ENCODE measurements around the gene ZNF185. TPM values are rescaled to one million over a fixed set of nuclear protein-coding genes. Genes with fewer than 3 reads are reported as not detected.

Gene ZNF185
- total RNA-seq, 2 donors from 2014 or later: 8.1 to 8.5 TPM

DNA sequence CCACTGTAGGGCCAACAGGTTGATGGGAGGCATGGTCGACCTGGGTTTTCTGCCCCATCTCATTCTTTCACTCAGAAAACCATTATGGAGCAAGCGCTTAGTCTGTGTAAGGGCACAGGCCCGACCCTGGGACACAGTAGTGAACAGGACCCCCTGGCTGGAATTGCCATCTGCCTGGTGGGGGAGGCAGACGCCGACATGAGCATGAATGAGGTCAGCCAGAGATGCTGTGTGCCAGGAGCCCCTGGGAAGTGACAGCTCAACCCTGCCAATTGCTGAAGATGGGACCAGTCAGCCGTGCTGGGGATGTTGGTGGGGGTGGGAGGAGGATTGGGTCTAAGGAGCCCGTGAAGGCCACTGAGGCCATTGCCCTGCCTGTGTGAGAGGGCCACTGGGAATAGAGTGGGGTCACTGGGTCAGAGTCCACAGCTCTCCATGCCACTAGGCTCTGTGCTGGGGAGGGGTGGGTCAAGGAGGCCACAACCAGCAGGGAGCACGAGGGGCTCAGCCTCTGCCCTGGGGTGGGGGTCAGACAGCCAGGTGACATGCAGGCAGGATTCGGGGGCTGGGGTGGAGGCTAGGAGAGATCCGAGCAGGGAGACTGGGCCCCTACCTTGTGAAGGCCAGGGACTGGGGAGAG, 31.0 kb downstream of the ZNF185 start:
- ATAC-seq (ENCODE audit: insufficient number of reproducible peaks, low FRiP score, low read depth) (no peak), DNase-seq (ENCODE audit: low spot score) (no peak)
- H3K4me1 ChIP-seq (ENCODE audit: control insufficient read depth in 1 of 2, low read depth in 2 of 2): no peaks in the 10 kb centered on the region
- TF ChIP-seq, protein P1, sequence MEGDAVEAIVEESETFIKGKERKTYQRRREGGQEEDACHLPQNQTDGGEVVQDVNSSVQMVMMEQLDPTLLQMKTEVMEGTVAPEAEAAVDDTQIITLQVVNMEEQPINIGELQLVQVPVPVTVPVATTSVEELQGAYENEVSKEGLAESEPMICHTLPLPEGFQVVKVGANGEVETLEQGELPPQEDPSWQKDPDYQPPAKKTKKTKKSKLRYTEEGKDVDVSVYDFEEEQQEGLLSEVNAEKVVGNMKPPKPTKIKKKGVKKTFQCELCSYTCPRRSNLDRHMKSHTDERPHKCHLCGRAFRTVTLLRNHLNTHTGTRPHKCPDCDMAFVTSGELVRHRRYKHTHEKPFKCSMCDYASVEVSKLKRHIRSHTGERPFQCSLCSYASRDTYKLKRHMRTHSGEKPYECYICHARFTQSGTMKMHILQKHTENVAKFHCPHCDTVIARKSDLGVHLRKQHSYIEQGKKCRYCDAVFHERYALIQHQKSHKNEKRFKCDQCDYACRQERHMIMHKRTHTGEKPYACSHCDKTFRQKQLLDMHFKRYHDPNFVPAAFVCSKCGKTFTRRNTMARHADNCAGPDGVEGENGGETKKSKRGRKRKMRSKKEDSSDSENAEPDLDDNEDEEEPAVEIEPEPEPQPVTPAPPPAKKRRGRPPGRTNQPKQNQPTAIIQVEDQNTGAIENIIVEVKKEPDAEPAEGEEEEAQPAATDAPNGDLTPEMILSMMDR (IDR thresholded peaks at IDR 0.05): no peak
- H3K27ac ChIP-seq: no peak overlapping the region
- H3K36me3 ChIP-seq: no peaks in the 10 kb centered on the region
- no peaks in the 10 kb centered on the region for H3K9me3 ChIP-seq
- H3K27me3 ChIP-seq (replicated peaks; ENCODE audit: insufficient read depth): no peaks in the 10 kb centered on the region
- no peak overlapping the region for H3K4me3 ChIP-seq

DNA sequence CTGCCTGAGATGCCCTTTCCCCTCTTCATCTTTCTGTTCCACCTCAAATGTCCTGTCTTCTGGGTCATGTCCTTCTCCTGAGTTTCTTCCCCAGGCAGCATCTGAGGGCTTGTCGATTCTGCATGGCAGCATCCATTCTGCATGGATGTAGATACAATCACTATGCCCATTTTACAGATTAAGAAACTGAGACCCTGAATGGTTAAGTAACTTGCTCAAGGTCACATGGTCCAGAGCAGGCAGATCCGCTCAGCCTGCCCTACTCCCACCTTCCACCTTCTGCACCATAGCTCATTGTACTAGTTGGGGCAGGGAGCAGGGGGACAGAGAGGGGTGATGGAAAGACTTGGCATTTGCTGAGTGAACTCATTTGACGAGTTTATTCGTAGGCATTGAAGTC, 32.0 kb downstream of the ZNF185 start:
- Histone ChIP-seq H3K36me3 (no peaks in the 10 kb centered on the region), H3K27me3 (replicated peaks; ENCODE audit: insufficient read depth) (no peaks in the 10 kb centered on the region), H3K9me3 (no peaks in the 10 kb centered on the region), H3K4me1 (ENCODE audit: control insufficient read depth in 1 of 2, low read depth in 2 of 2) (no peaks in the 10 kb centered on the region), H3K27ac (no peak overlapping the region), H3K4me3 (no peak overlapping the region)
- TF ChIP-seq, protein P1 (IDR thresholded peaks at IDR 0.05): no peak
- DNase-seq (ENCODE audit: low spot score): no peak
- no peak for ATAC-seq (ENCODE audit: insufficient number of reproducible peaks, low FRiP score, low read depth)

DNA sequence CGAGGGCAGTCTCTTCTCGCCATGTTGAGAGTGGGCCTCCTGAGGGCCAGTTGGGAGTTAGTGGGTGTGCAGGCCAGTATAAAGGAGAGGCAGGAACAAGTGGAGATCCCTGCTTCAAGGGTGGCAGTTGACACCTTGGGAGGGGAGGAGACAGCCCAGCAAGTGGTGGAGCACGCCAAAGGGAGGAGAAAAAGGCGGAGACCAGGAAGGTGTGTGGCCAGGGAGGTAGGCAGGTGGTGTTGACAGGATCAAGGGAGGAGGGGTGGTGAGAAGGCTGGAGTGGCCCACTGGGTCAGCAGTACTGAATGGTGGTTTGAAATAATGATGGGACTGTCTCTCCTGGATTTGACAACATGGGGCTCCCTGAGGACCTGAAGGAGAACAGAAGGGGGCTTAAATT, 32.6 kb downstream of the ZNF185 start:
- Histone ChIP-seq H3K36me3 (no peaks in the 10 kb centered on the region), H3K27ac (no peak overlapping the region), H3K9me3 (no peaks in the 10 kb centered on the region), H3K4me3 (no peak overlapping the region), H3K4me1 (ENCODE audit: control insufficient read depth in 1 of 2, low read depth in 2 of 2) (no peaks in the 10 kb centered on the region), H3K27me3 (replicated peaks; ENCODE audit: insufficient read depth) (no peaks in the 10 kb centered on the region)
- no peak for DNase-seq (ENCODE audit: low spot score)
- TF ChIP-seq, protein P1 (IDR thresholded peaks at IDR 0.05): no peak
- no peak for ATAC-seq (ENCODE audit: insufficient number of reproducible peaks, low FRiP score, low read depth)

DNA sequence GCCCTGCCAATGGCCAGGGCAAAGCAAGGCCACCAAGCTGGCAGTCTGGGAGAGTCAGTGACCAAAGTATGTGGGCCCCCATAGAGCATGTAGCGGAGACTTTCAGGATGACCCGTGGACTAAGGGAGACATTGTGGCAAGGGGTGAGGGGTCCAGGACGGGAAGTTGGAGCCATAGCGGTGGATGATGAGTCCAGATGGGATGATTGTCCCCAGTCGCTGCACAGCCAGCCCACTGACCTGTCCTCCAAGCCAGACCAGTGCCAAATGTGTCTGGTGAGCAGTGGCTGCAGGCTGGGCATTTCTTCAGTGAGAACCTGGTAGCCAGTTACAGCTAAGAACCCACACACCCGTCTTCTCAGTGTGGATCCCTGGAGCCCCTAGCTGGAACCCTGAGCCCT, 34.3 kb downstream of the ZNF185 start:
- TF ChIP-seq, protein P1 (IDR thresholded peaks at IDR 0.05): no peak
- no peak overlapping the region for H3K4me3 ChIP-seq

DNA sequence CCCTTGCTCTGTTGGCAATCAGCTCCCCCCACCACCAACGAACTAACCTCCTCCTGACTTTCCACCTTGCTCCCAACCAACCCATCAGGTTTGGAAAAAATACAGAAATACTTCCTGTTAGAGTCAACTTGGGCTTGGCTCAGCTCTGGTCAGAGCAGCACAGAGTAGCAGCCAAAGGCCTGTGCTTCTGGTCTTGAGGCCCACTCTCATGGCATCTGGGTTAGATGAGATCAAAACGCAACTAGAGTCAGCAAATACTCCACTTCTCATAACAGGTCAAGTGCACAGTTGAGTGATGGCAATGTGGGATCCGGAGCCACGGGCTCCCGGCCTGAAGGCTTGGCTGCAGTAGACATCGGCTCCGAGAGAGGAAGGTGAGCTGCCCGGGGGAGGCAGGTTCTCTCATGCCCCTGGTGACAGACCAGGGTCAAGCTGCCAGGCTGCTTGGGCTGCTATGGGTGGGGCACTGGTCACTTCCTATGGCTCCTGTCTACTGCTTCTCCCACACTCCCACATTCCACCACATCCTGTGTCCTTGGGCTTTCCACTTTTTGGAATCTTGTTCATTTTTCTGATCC, 34.8 kb downstream of the ZNF185 start:
- no peaks in the 10 kb centered on the region for H3K36me3 ChIP-seq
- no peak overlapping the region for H3K4me3 ChIP-seq
- no peaks in the 10 kb centered on the region for H3K9me3 ChIP-seq
- TF ChIP-seq, protein P1 (IDR thresholded peaks at IDR 0.05): no peak
- ATAC-seq (ENCODE audit: insufficient number of reproducible peaks, low FRiP score, low read depth) (no peak), DNase-seq (ENCODE audit: low spot score) (no peak)
- H3K27ac ChIP-seq: no peak overlapping the region
- H3K27me3 ChIP-seq (replicated peaks; ENCODE audit: insufficient read depth): no peaks in the 10 kb centered on the region
- H3K4me1 ChIP-seq (ENCODE audit: control insufficient read depth in 1 of 2, low read depth in 2 of 2): no peaks in the 10 kb centered on the region

More for the DNA sequence above, 34.3 kb downstream of the ZNF185 start:
- no peak for ATAC-seq (ENCODE audit: insufficient number of reproducible peaks, low FRiP score, low read depth)
- no peaks in the 10 kb centered on the region for H3K27me3 ChIP-seq (replicated peaks; ENCODE audit: insufficient read depth)
- no peaks in the 10 kb centered on the region for H3K36me3 ChIP-seq
- no peaks in the 10 kb centered on the region for H3K9me3 ChIP-seq
- DNase-seq (ENCODE audit: low spot score): no peak
- H3K4me1 ChIP-seq (ENCODE audit: control insufficient read depth in 1 of 2, low read depth in 2 of 2): no peaks in the 10 kb centered on the region
- H3K27ac ChIP-seq: no peak overlapping the region

All from thoracic aorta (tissue), 2 donors.